Fibroblast of pulmonary artery (primary cell): Measurements from ENCODE around the gene LONRF2.
A peak's percentile ranks its signal among the peaks of the same experiment; 100 is the strongest.

ENCODE experiments used
- DNase-seq: peaks from one replicate; pipeline ENCODE4 v3.0.0-alpha.2; 2010; ENCODE audit warnings: low read depth
- H3K4me3 ChIP-seq: replicated peaks from 2 replicates; pipeline ENCODE4 v1.5.1; 2011; ENCODE audit warnings: low read depth, mild to moderate bottlenecking, control low read depth, low read length, moderate library complexity
- CTCF ChIP-seq: IDR thresholded peaks from 2 replicates; pipeline ENCODE4 v1.5.1; 2011; ENCODE audit warnings: mild to moderate bottlenecking, control low read depth, low read length, inconsistent platforms; ENCODE audit errors: missing control alignments

LONRF2 gene

GRCh38 chr2:100283724-100284501, 38.4 kb downstream of the LONRF2 start:
- DNase-seq, result no peak
- no peak for TF ChIP-seq CTCF
- no peak overlapping the region for H3K4me3 ChIP-seq

- H3K4me3 ChIP-seq, result peak overlapping the region; percentile 20
Measured at GRCh38 chr2:100281521-100282438, 40.5 kb downstream of the LONRF2 start.

GRCh38 chr2:100279586-100280534, 42.4 kb downstream of the LONRF2 start:
- DNase-seq, result no peak
- TF ChIP-seq CTCF, result no peak
- no peak overlapping the region for H3K4me3 ChIP-seq

More at GRCh38 chr2:100281521-100282438, 40.5 kb downstream of the LONRF2 start:
- peak; percentile 95 for DNase-seq
- no peak for TF ChIP-seq CTCF

GRCh38 chr2:100278986-100279385, 43.3 kb downstream of the LONRF2 start:
- no peak for TF ChIP-seq CTCF
- no peak overlapping the region for H3K4me3 ChIP-seq
- no peak for DNase-seq

- no peak for DNase-seq
- TF ChIP-seq CTCF, result no peak
- H3K4me3 ChIP-seq, result no peak overlapping the region
Measured at GRCh38 chr2:100278501-100278900, 43.8 kb downstream of the LONRF2 start.

- DNase-seq, result no peak
- TF ChIP-seq CTCF, result no peak
- H3K4me3 ChIP-seq, result no peak overlapping the region
Measured at GRCh38 chr2:100277540-100278207, 44.6 kb downstream of the LONRF2 start.
